ENCODE results near the gene AUTS2.

AUTS2 gene

DNA sequence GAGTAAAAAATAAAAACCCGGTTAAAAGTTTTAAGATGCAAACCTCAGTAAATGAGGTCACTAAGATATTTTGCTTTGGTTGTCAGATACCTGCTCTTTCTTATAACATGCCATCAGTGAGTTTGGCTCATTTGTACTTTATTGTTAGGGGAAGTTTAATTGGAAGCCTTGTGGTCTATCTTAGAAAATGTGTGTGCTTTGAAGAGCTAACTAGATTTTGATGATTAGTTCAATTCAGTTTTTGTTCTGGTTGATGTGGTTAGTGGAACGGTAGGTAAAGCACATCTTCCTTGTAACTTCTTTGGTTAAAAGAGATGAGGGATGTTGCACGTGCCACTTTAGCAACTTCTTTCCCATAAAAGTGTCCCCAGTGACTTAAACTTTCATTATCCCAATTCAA lies 1180.3 kb downstream of the AUTS2 start:
- DNase-seq (ENCODE audit: low read depth), result no peak
- TF ChIP-seq CTCF (conservative IDR thresholded peaks at IDR 0.05; ENCODE audit: low read length), result no peak
- no peak overlapping the region for H3K4me3 ChIP-seq (ENCODE audit: low read length)

DNA sequence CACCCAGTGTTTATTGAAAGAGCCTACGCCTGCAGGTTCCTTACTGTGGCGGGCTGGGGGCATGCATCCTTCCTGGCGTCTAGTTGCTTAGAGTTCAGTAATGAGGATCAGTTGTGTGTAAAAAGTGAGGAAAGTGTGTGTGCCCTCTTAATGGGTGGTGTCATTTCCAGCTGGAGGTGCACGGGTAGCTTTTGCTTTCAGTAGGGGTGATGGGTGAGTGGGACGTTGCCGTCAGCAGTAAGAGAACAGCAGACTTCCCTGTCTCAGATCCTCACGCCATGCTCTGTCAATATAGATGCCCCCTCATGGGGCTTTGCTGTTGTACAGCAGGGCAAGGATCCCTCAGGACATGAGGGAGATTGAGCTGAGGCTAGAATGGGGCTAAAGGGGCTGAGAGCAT lies 1181.0 kb downstream of the AUTS2 start:
- no peak for TF ChIP-seq CTCF (conservative IDR thresholded peaks at IDR 0.05; ENCODE audit: low read length)
- DNase-seq (ENCODE audit: low read depth), result no peak
- H3K4me3 ChIP-seq (ENCODE audit: low read length), result no peak overlapping the region

- DNase-seq (ENCODE audit: low read depth), result no peak
- no peak for TF ChIP-seq CTCF (conservative IDR thresholded peaks at IDR 0.05; ENCODE audit: low read length)
- H3K4me3 ChIP-seq (ENCODE audit: low read length), result no peak overlapping the region
These were observed 1183.6 kb downstream of the AUTS2 start for GRCh38 chr7:70781922-70782311.

- no peak overlapping the region for H3K4me3 ChIP-seq (ENCODE audit: low read length)
- no peak for TF ChIP-seq CTCF (conservative IDR thresholded peaks at IDR 0.05; ENCODE audit: low read length)
- DNase-seq (ENCODE audit: low read depth), result no peak
These were observed 1184.5 kb downstream of the AUTS2 start for GRCh38 chr7:70782796-70783195.

- no peak for TF ChIP-seq CTCF (conservative IDR thresholded peaks at IDR 0.05; ENCODE audit: low read length)
- no peak overlapping the region for H3K4me3 ChIP-seq (ENCODE audit: low read length)
- peak; percentile 16 for DNase-seq (ENCODE audit: low read depth)
These were observed 1187.2 kb downstream of the AUTS2 start for GRCh38 chr7:70785427-70785826.

DNA sequence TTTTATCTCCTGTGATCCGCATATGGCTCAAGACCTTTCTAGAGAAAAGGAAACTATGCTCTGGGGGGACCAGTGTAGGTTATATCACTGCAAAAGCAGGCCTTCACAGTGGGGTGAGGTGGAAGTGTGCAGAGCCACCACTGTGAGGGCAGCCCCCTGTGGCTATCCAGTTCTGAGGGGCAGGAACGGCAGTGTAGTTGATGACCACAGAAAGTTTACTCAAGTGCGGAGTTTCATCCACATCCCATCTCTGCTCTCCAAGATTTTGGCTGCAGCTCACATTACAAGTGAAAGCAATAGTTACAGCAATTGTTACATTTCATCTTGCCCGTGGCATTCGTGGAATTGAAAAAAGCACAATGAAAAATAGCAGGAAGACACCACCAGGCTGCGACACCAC lies 1187.8 kb downstream of the AUTS2 start:
- no peak for TF ChIP-seq CTCF (conservative IDR thresholded peaks at IDR 0.05; ENCODE audit: low read length)
- H3K4me3 ChIP-seq (ENCODE audit: low read length), result no peak overlapping the region
- no peak for DNase-seq (ENCODE audit: low read depth)

GRCh38 chr7:70787286-70787685 lies 1189.0 kb downstream of the AUTS2 start:
- TF ChIP-seq CTCF (conservative IDR thresholded peaks at IDR 0.05; ENCODE audit: low read length), result no peak
- no peak overlapping the region for H3K4me3 ChIP-seq (ENCODE audit: low read length)
- DNase-seq (ENCODE audit: low read depth), result no peak

Data from AG10803 (cell line).